Epithelial cell of proximal tubule (primary cell): ENCODE results near the gene DHRS1. TPM values are rescaled to one million over a fixed set of nuclear protein-coding genes. Genes with fewer than 3 reads are reported as not detected.

ENCODE experiments used
- DNase-seq: peaks from one replicate; pipeline ENCODE4 v3.0.0-alpha.2; 2011; ENCODE audit warnings: low read depth
- H3K4me3 ChIP-seq: 2 replicates; pipeline ENCODE4 v1.5.1; 2011; ENCODE audit warnings: low read depth, mild to moderate bottlenecking, low read length
- CTCF ChIP-seq: conservative IDR thresholded peaks from 2 replicates; pipeline ENCODE4 v1.5.1; 2012; ENCODE audit warnings: low read depth, mild to moderate bottlenecking, low read length
- total RNA-seq: library from RNA; depleted of rRNA; stranded (reverse); fragments of >200 nt; gene quantifications from 2 replicates; pipeline ENCODE4 v1.2.3, GENCODE V29; 2015

DHRS1 gene
- total RNA-seq, 1 donor from 2014 or later: 25.7 TPM

DNA sequence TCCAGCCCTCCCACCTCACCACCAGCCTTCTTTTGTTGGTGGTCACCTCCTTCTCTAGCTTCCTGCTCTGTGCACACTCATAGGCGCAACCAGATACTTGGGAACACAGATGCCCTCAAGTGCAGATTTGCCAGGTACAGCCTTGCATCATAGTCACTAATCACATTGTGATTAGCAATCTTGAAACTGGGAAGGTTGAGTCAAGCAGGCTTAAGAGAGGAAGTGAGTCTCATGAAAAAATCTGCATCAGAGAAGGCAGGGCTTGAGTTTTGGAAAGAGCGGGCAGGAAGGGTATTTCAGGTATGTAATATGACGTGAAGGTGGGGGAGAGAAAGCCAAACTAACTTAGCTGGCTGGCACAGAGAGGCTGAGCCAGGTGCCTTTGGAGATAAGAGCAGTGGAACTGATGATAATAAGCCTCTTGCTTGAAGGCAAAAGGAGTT lies 25.5 kb downstream of the DHRS1 start:
- TF ChIP-seq CTCF: no peak
- no peak overlapping the region for H3K4me3 ChIP-seq
- no peak for DNase-seq

- no peak overlapping the region for H3K4me3 ChIP-seq
- TF ChIP-seq CTCF: peak; percentile 35
- no peak for DNase-seq
Observed at GRCh38 chr14:24273422-24273998, 26.1 kb downstream of the DHRS1 start.

- no peak for DNase-seq
- no peak for TF ChIP-seq CTCF
- H3K4me3 ChIP-seq: no peak overlapping the region
Observed at GRCh38 chr14:24272467-24272866, 27.1 kb downstream of the DHRS1 start.

GRCh38 chr14:24271834-24272263 lies 27.7 kb downstream of the DHRS1 start:
- no peak for DNase-seq
- H3K4me3 ChIP-seq: peak overlapping the region; percentile 89
- TF ChIP-seq CTCF: no peak

DNA sequence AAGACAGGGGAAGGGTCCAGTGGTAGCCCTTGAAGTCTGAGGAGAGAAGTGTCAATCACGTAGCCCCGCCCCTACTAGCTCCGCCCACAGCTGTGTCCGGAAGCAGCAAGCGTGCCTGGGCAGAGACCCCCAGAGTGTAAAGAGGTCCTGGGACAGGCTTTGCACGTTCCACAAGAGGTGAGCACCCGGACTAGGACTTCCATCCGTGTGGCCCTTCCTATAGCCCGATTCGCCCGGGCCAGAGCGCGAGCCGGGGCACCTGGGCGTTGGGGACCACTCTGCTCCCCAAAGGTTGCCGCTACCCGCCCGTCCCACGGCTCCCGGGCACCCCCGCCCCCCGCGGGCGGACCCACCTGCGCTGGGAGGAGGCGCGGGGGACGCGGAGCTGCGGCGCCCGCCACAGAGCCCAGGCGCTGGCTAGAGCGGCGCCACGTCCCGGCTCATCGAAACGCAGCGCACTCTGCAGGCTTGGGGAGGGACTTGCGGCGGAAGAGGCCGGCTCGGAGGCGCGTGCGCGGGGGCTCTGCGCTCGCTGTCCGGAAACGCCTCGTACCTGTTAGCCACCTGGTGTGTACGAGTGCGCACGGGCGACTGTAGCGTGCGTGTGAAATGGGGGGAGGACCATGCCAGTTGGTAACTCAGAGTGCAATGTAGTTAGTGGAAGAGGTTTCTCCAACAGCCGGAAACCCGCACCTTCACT lies 28.3 kb downstream of the DHRS1 start, which contains the start of gene RABGGTA:
Gene RABGGTA (minus strand): TSS at position 464 of the 700 bp plus-strand sequence. CDS start 482 bp downstream, outside the sequence.
- DNase-seq: no peak
- H3K4me3 ChIP-seq: peak within 1 kb of the TSS; percentile 89
- TF ChIP-seq CTCF: peak; percentile 57

- no peak for TF ChIP-seq CTCF
- peak overlapping the region; percentile 89 for H3K4me3 ChIP-seq
- DNase-seq: no peak
Observed at GRCh38 chr14:24270537-24271133, 28.9 kb downstream of the DHRS1 start.
